HK-2 (cell line): ENCODE data around the gene DLD.
"Not testable (repeated sequence)": the region's sequence is repeated elsewhere in the genome, so short reads cannot be mapped to it uniquely, and the experiment has no call there.

ENCODE experiments used
- DNase-seq: peaks from one replicate; pipeline ENCODE4 v3.0.0-alpha.2; 2018; ENCODE audit not compliant: unreplicated experiment

The DLD gene

GRCh38 chr7:107945332-107945731, 54.3 kb downstream of the DLD start:
- no peak for DNase-seq

- DNase-seq, result no peak
These were observed 55.5 kb downstream of the DLD start for GRCh38 chr7:107946451-107946850.

- DNase-seq, result no peak
These were observed 55.9 kb downstream of the DLD start for GRCh38 chr7:107946881-107947280.

GRCh38 chr7:107948645-107949442, 57.9 kb downstream of the DLD start:
- DNase-seq, result no peak

GRCh38 chr7:107949443-107949935, 58.5 kb downstream of the DLD start:
- no peak for DNase-seq

GRCh38 chr7:107951172-107951787, 60.3 kb downstream of the DLD start:
- no peak for DNase-seq

GRCh38 chr7:107951896-107952295, 60.9 kb downstream of the DLD start:
- no peak for DNase-seq

- no peak for DNase-seq
These were observed 62.4 kb downstream of the DLD start for GRCh38 chr7:107953265-107953923.

- no peak for DNase-seq
These were observed 62.9 kb downstream of the DLD start for GRCh38 chr7:107953924-107954303.

GRCh38 chr7:107955394-107955793, 64.4 kb downstream of the DLD start:
- DNase-seq, result no peak

GRCh38 chr7:107956950-107957349, 66.0 kb downstream of the DLD start:
- not testable (repeated sequence) for DNase-seq

GRCh38 chr7:107957436-107957835, 66.5 kb downstream of the DLD start:
- no peak for DNase-seq

GRCh38 chr7:107958764-107959526, 68.0 kb downstream of the DLD start:
- DNase-seq, result no peak

GRCh38 chr7:107959527-107959898, 68.5 kb downstream of the DLD start:
- DNase-seq, result no peak

GRCh38 chr7:107960272-107960671, 69.3 kb downstream of the DLD start:
- no peak for DNase-seq

GRCh38 chr7:107961405-107961804, 70.4 kb downstream of the DLD start:
- no peak for DNase-seq

GRCh38 chr7:107962817-107963216, 71.8 kb downstream of the DLD start:
- no peak for DNase-seq

GRCh38 chr7:107964510-107964909, 73.5 kb downstream of the DLD start:
- DNase-seq, result no peak

GRCh38 chr7:107966711-107967110, 75.7 kb downstream of the DLD start:
- DNase-seq, result peak; percentile 53

- no peak for DNase-seq
These were observed 76.4 kb downstream of the DLD start for GRCh38 chr7:107967420-107967819.

GRCh38 chr7:107968449-107968848, 77.5 kb downstream of the DLD start:
- DNase-seq, result no peak

GRCh38 chr7:107969856-107970255, 78.9 kb downstream of the DLD start:
- DNase-seq, result no peak
